Measurements from ENCODE around the gene ZIC5.
"Not testable (repeated sequence)": the region's sequence is repeated elsewhere in the genome, so short reads cannot be mapped to it uniquely, and the experiment has no call there.

ZIC5 gene

DNA sequence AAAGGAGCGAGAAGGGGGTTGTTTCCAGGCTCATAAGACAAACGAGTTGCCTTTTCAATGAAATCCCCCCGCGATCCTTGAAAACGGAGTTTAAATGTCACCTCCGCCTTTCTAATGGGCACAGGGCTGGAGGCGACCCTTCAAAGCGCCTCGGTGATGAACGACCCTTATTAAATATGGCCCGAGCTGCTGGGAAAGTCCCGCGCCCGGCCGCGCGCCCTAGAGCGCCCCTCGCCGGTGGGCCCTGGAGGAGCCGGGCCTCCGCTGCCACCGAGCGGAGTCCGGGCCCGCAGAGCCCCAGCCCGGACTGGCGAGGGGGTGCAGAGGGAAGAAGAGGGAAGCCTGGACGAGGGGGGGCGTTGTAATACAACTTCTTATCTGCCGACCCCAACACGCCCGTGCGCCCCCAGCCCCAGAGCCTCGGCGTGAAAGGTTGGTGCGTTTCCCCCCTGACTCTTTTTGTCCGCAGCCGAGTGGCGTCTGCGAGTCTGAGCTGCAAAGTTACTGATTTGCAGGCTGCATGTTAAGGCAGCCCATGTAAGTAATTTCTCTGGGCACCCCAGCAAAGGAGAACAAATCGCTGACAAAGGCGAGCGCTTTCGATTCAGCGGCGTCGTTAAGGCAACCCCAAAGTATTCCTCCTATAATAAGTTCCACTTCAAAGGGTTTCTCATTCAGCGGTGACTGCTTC lies 11.9 kb downstream of the ZIC5 start:
- no peak for DNase-seq (ENCODE audit: low read depth)

DNA sequence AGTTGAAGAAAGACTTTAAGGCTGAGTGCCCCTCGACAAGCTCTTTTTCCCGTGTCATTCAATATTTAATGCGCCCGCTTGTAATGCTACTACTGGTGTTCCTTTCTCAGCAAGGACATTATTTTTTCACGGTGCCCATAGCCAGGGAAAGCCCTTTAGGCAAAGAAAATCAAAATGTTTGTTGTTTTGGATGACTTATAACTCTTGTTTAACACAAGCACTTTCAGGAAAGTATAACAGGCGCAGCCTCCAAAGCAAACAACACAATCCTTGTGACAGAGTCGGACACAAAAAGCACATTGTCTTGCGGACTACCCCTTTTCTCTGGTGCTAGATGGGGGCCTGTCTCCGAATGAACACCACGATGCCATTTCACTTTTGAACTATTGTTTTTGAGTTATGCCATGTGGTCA lies 12.4 kb downstream of the ZIC5 start:
- DNase-seq (ENCODE audit: low read depth) = no peak

- DNase-seq (ENCODE audit: low read depth) = no peak
Measured at GRCh38 chr13:99958406-99959126, 13.0 kb downstream of the ZIC5 start.

- DNase-seq (ENCODE audit: low read depth) = no peak
Measured at GRCh38 chr13:99956473-99957349, 14.9 kb downstream of the ZIC5 start.

DNA sequence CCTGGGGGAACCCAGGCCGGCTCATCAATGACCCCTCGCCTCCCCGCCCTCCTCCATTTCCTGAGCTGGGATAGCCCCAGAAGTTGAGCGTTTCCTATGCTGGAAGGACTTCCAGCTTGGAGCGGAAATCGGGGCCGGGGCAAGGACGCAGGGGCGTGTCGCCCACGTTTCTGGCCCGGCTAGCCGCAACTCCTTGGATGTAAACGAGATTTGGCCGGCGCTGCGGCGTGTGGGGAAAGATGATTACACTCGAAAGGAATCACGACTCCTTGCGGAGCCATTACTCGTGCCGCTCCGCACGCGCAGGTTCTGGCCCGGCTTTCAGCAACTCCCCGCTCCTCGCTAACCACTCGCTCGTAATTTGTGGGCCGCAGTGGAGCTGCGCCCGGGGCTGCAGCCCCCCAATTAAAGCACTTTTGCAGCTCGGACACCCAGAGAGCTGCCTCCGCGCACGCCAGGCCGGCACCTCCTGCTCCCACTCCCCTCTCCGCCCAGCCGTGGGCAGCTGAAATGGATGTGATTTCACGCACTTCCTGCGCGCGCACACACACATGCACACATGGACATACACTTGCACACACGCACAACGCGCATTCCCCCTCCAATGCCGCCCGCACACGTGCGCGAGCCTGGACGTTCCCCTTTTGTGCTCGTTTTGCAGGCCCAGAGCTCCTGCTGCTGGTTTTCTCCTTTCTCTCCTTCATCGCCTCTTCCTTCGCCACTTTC lies 15.7 kb downstream of the ZIC5 start:
- no peak for DNase-seq (ENCODE audit: low read depth)

- no peak for DNase-seq (ENCODE audit: low read depth)
Measured at GRCh38 chr13:99955107-99955746, 16.3 kb downstream of the ZIC5 start.

DNA sequence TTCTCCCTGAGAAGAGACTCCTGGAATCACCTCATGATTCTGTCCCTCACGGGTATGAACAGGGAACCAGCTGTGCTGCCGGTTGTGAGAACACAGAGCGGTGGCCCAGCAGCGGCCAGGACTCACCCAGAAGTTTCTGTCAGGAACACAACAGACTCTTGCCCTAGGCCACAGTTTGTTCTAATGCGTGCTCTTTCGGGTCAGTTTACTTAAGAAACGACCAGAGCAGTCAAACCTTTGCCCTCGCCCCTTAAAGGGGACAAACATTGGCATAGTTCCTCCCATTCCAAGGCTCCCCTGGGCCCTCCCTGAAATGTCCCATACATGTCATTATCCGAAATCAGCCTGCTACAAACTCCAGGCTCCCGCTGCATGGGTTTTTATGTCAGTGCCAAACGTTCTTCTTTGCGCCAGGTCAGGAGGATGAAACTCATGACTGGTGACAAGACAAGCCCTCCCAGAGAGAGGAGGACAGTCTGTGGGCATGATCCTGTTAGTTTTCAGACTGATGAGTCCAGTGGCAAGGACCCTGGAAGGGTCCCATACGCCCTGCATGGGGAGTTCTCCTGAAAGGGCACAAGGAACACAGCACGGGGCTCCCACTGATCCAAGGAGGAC lies 18.3 kb downstream of the ZIC5 start:
- no peak for DNase-seq (ENCODE audit: low read depth)

DNA sequence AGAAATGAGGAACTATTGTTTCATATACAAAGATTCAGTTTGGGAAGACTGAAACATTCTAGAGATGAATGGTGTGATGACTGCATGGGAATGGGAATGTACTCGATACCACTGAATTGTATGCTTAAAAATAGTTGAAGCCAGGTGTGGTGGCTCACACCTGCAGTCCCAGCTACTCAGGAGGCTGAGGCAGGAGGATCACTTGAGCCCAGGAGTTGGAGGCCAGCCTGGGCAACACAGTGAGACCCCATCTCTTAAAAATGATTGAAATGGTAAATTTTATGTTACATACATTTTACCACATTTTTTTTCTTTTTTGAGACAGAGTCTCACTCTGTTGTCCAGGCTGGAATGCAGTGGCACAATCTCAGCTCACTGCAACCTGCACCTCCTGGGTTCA lies 19.9 kb downstream of the ZIC5 start:
- DNase-seq (ENCODE audit: low read depth) = not testable (repeated sequence)

DNA sequence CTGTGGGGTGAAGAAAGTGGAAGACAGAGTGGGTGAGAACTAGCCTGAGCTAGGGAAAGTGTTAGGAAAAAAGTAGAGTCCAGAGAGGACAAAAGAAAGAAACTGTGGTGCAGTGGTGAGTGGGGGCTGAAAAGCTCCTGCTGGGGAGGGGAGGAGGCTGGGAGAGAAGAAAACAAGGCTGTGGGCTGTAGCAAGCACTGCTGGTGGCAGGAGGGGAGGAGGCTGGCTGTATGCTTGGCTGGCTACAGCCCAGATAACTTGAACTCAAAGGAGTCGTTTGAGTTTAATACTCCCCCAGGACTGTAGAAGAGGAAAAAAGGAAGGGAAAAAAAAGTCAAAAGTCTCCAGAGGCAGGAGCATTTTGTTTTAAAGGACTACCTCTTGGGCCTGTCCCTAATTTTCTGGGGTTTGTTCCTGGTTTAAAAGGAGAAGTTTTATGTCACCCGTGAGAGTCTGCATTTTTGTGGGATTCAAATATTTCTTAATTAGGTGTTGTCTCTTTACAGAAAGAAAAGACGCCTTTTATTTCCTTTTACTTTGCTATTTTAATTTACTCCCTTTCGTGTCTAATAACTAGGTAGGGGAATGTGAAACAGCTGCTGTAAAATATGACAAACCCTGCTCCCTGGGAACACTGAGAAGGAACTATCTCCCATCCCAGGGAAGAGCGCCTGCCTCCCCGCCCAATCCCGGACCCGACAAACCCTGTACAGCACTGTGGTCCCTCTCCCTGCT lies 21.7 kb downstream of the ZIC5 start:
- DNase-seq (ENCODE audit: low read depth) = no peak

- no peak for DNase-seq (ENCODE audit: low read depth)
Measured at GRCh38 chr13:99948907-99949678, 22.5 kb downstream of the ZIC5 start.

GRCh38 chr13:99948411-99948810 lies 23.2 kb downstream of the ZIC5 start:
- no peak for DNase-seq (ENCODE audit: low read depth)

DNA sequence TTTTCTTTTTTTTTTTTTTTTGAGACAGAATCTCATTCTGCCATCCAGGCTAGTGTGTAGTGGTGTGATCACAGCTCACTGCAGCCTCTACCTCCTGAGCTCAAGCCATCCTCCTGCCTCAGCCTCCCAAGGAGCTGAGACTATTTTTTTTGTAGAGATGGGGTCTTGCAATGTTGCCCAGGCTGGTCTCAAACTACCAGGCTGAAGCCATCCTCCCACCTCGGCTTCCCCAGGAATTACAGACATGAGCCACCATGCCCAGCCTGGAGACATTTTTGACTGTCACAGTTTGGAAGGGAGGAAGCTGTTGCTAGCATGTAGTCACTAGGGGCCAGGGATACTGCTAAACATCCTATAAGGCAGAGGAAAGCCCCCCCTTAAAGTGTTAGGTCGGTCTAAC lies 23.9 kb downstream of the ZIC5 start:
- DNase-seq (ENCODE audit: low read depth) = no peak

GRCh38 chr13:99945515-99945914 lies 26.1 kb downstream of the ZIC5 start:
- not testable (repeated sequence) for DNase-seq (ENCODE audit: low read depth)

GRCh38 chr13:99944606-99945005 lies 27.0 kb downstream of the ZIC5 start:
- DNase-seq (ENCODE audit: low read depth) = no peak

DNA sequence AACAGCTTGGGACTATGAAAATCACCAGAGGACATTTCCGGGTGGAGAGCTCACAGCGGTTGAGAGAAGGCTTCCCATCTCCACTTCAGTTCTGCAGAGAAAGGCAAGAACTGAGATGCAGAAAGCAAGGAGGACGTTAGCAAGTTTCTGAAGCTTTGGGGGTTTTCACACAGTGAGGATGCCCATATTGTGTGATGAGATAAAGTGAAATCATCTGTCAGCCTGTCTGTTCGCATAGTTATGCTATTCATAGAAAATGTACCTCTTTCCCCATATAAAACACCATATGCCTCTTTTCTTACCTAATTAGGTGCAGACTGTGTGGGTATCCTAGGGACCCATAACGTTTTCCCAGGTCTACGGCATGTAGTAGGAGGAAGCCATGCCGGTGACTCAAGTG lies 27.5 kb downstream of the ZIC5 start:
- DNase-seq (ENCODE audit: low read depth) = no peak

GRCh38 chr13:99941911-99942310 lies 29.7 kb downstream of the ZIC5 start:
- DNase-seq (ENCODE audit: low read depth) = no peak

DNA sequence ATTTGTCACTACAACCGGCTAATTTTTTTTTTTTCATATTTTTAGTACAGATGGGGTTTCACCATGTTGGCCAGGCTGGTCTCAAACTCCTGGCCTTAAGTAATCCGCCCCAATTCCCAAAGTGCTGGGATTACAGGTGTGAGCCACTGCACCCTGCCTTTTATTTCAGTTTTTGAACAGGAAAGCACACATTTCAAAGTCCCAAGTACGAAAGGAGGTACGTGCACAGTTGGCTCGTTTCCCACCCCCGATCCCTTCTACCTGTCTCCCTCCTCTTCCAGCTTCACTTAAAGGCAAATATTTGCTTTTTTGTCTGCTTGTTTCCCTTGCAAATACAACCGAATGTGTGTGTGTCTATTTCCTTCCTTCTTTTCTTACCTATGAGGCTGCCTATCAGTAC lies 30.5 kb downstream of the ZIC5 start:
- DNase-seq (ENCODE audit: low read depth) = no peak

GRCh38 chr13:99938635-99939034 lies 32.9 kb downstream of the ZIC5 start:
- no peak for DNase-seq (ENCODE audit: low read depth)

DNA sequence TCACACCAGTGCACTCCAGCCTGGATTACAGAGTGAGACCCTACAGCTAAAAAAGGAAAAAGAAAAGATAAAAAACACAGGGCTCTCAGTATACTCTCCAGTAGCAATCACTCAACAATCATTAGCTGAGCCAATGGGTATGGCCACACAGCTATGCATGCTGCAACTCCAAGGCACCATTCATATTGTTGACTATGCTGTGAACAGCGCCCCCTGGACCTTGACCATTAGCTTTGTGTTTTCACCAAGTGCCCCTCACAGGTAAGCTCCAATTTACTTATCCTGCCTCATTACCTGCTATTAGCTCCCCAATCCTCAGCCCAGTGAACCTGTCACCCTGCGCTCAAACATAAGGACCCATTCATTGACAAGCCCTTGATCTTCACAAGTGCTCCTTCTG lies 35.8 kb downstream of the ZIC5 start:
- no peak for DNase-seq (ENCODE audit: low read depth)

GRCh38 chr13:99932912-99933311 lies 38.7 kb downstream of the ZIC5 start:
- no peak for DNase-seq (ENCODE audit: low read depth)

Data from T follicular helper cell (primary cell).